GM12891 (cell line): ENCODE measurements around the gene COPG2.

Experiments
- DNase-seq: peaks from one replicate; pipeline ENCODE4 v3.0.0; 2011; ENCODE audit warnings: low spot score; ENCODE audit not compliant: insufficient read length
- FAIRE-seq: peaks from 2 replicates; lab custom pipeline; 2011; peaks lifted over from hg19 to GRCh38; lab: Jason Lieb, UNC
- PAX5 ChIP-seq: IDR thresholded peaks from 2 replicates; pipeline ENCODE4 v1.6.1; 2011; ENCODE audit warnings: low read length, moderate library complexity, mild to moderate bottlenecking; ENCODE audit not compliant: insufficient read depth, severe bottlenecking
- POLR2A ChIP-seq: IDR thresholded peaks from 2 replicates; pipeline ENCODE4 v1.6.1; 2011; ENCODE audit warnings: low read depth, low read length, control low read depth
- POLR2AphosphoS5 ChIP-seq: IDR thresholded peaks from 2 replicates; pipeline ENCODE4 v1.6.1; 2011; ENCODE audit warnings: low read depth, low read length, control low read depth
- POU2F2 ChIP-seq: IDR thresholded peaks from 2 replicates; pipeline ENCODE4 v1.6.1; 2011; ENCODE audit warnings: low read depth, mild to moderate bottlenecking, control low read depth, low read length, moderate library complexity
- SPI1 ChIP-seq: IDR thresholded peaks from 2 replicates; pipeline ENCODE4 v1.6.1; 2011; ENCODE audit warnings: low read depth, low read length, control low read depth
- TAF1 ChIP-seq: IDR thresholded peaks from 2 replicates; pipeline ENCODE4 v1.6.1; 2011; ENCODE audit warnings: low read depth, low read length, control low read depth

Gene COPG2

GRCh38 chr7:130476297-130477150 lies 192.0 kb downstream of the COPG2 start:
- TF ChIP-seq POLR2A, result no peak
- no peak for TF ChIP-seq SPI1
- TF ChIP-seq POU2F2, result no peak
- FAIRE-seq (peak; percentile 43), DNase-seq (no peak)

- DNase-seq (no peak), FAIRE-seq (no peak)
- TF ChIP-seq POLR2A (no peak), POU2F2 (no peak), TAF1 (no peak), POLR2AphosphoS5 (no peak), PAX5 (no peak), SPI1 (no peak)
These were observed 192.8 kb downstream of the COPG2 start for GRCh38 chr7:130475776-130476175.

GRCh38 chr7:130473876-130474275 lies 194.7 kb downstream of the COPG2 start:
- DNase-seq (no peak), FAIRE-seq (peak; percentile 60)
- TF ChIP-seq SPI1, result 0 out of 2 replicates have a peak, but pooled peaks have one; percentile 35
- no peak for TF ChIP-seq POLR2A

- no peak for TF ChIP-seq POLR2A
- no peak for TF ChIP-seq POLR2AphosphoS5
- FAIRE-seq (no peak), DNase-seq (no peak)
These were observed 195.3 kb downstream of the COPG2 start for GRCh38 chr7:130473289-130473688.

GRCh38 chr7:130471974-130472373 lies 196.6 kb downstream of the COPG2 start:
- DNase-seq (no peak), FAIRE-seq (no peak)

GRCh38 chr7:130468612-130469011 lies 199.9 kb downstream of the COPG2 start:
- DNase-seq (no peak), FAIRE-seq (no peak)
- TF ChIP-seq POLR2A, result no peak
- no peak for TF ChIP-seq TAF1
- no peak for TF ChIP-seq SPI1
- TF ChIP-seq POU2F2, result no peak
- TF ChIP-seq POLR2AphosphoS5, result no peak
- no peak for TF ChIP-seq PAX5

More at GRCh38 chr7:130471974-130472373, 196.6 kb downstream of the COPG2 start:
- no peak for TF ChIP-seq TAF1
- TF ChIP-seq POLR2AphosphoS5, result no peak
- no peak for TF ChIP-seq POU2F2
- no peak for TF ChIP-seq POLR2A
- no peak for TF ChIP-seq PAX5
- TF ChIP-seq SPI1, result no peak

- FAIRE-seq (no peak), DNase-seq (no peak)
- TF ChIP-seq PAX5, result no peak
- TF ChIP-seq SPI1, result no peak
- no peak for TF ChIP-seq POU2F2
- no peak for TF ChIP-seq POLR2A
- TF ChIP-seq POLR2AphosphoS5, result no peak
- no peak for TF ChIP-seq TAF1
These were observed 204.8 kb downstream of the COPG2 start for GRCh38 chr7:130463553-130464434.

GRCh38 chr7:130461272-130461671 lies 207.3 kb downstream of the COPG2 start:
- FAIRE-seq (no peak), DNase-seq (no peak)
- TF ChIP-seq TAF1, result no peak
- no peak for TF ChIP-seq POLR2AphosphoS5
- TF ChIP-seq SPI1, result no peak

GRCh38 chr7:130458257-130458656 lies 210.3 kb downstream of the COPG2 start:
- TF ChIP-seq POU2F2 (no peak), PAX5 (no peak), SPI1 (no peak), TAF1 (no peak), POLR2AphosphoS5 (no peak), POLR2A (no peak)
- DNase-seq, result no peak
- FAIRE-seq, result peak; percentile 40
